HEK293 (cell line): ENCODE results near the gene AMMECR1.

ENCODE experiments used
- CTCF ChIA-PET: fragments of 350-600 bp; formaldehyde crosslinking; extraction: SDS; loops from one replicate; lab custom pipeline; 2021; ENCODE audit warnings: antibody characterized with exemption; lab: Yijun Ruan, JAX
- POLR2A ChIA-PET: fragments of 300-600 bp; formaldehyde crosslinking; extraction: SDS; loops from one replicate; lab custom pipeline; 2020; ENCODE audit warnings: antibody characterized with exemption, inconsistent platforms; lab: Yijun Ruan, JAX
- H3K27ac ChIP-seq: fragments of 200-500 bp; sonication (Bioruptor generic); 2 replicates; pipeline ENCODE4 v1.5.1; 2014; ENCODE audit warnings: low read depth, low read length, control low read depth, inconsistent platforms; ENCODE audit errors: extremely low read depth
- H3K36me3 ChIP-seq, 2 experiments: fragments of 200-500 bp in 1 of 2; sonication (Bioruptor generic) in 1 of 2; 1 replicate in 1 of 2; 2 replicates in 1 of 2; pipeline ENCODE4 v1.5.1; 2014 to 2017; ENCODE audit warnings: inconsistent platforms in 2 of 2, low read length in 2 of 2; ENCODE audit not compliant: control insufficient read depth in 2 of 2, insufficient read depth in 1 of 2
- H3K4me1 ChIP-seq: fragments of 200-500 bp; sonication (Bioruptor generic); 2 replicates; pipeline ENCODE4 v1.5.1; 2014; ENCODE audit warnings: mild to moderate bottlenecking, low read length, inconsistent platforms; ENCODE audit not compliant: control insufficient read depth, insufficient read depth
- H3K4me3 ChIP-seq: 2 replicates; pipeline ENCODE4 v1.5.1; 2011; ENCODE audit warnings: low read depth, mild to moderate bottlenecking, control low read depth, low read length, moderate library complexity
- H3K9me3 ChIP-seq: fragments of 200-500 bp; sonication (Bioruptor generic); 2 replicates; pipeline ENCODE4 v1.5.1; 2014; ENCODE audit warnings: low read depth, low read length, inconsistent platforms; ENCODE audit not compliant: control insufficient read depth, insufficient read depth
- BCL6B ChIP-seq: fragments of 450-650 bp; formaldehyde crosslinking; IDR thresholded peaks from 2 replicates; pipeline ENCODE4 v1.5.1; 2017; ENCODE audit warnings: missing biosample characterization, missing genetic modification characterization
- GFI1B ChIP-seq: fragments of 450-650 bp; formaldehyde crosslinking; IDR thresholded peaks from 2 replicates; pipeline ENCODE4 v1.5.1; 2016; ENCODE audit warnings: missing biosample characterization, missing genetic modification characterization
- GLI2 ChIP-seq: fragments of 450-650 bp; formaldehyde crosslinking; IDR thresholded peaks from 2 replicates; pipeline ENCODE4; 2017; ENCODE audit warnings: missing biosample characterization, missing genetic modification characterization, low read depth, borderline replicate concordance
- KLF1 ChIP-seq: fragments of 450-650 bp; formaldehyde crosslinking; IDR thresholded peaks from 2 replicates; pipeline ENCODE4 v1.5.1; 2016; ENCODE audit warnings: missing biosample characterization, missing genetic modification characterization
- KLF9 ChIP-seq: fragments of 450-650 bp; formaldehyde crosslinking; IDR thresholded peaks from 2 replicates; pipeline ENCODE4 v1.5.1; 2016; ENCODE audit warnings: missing biosample characterization, missing genetic modification characterization, low read depth
- OSR2 ChIP-seq: fragments of 450-650 bp; formaldehyde crosslinking; IDR thresholded peaks from 2 replicates; pipeline ENCODE4 v1.5.1; 2016; ENCODE audit warnings: missing biosample characterization, missing genetic modification characterization
- SETDB1 ChIP-seq: IDR thresholded peaks from one replicate; pipeline ENCODE4 v1.6.1; 2017; ENCODE audit warnings: mild to moderate bottlenecking, low read length, moderate library complexity, mixed read lengths; ENCODE audit not compliant: insufficient read length
- SP2 ChIP-seq: fragments of 450-650 bp; formaldehyde crosslinking; IDR thresholded peaks from 2 replicates; pipeline ENCODE4 v1.5.1; 2016; ENCODE audit warnings: missing biosample characterization, missing genetic modification characterization
- ZBTB17 ChIP-seq: fragments of 450-650 bp; formaldehyde crosslinking; IDR thresholded peaks from 2 replicates; pipeline ENCODE4 v1.5.1; 2016; ENCODE audit warnings: missing biosample characterization, missing genetic modification characterization
- ZBTB20 ChIP-seq: fragments of 450-650 bp; formaldehyde crosslinking; IDR thresholded peaks from 2 replicates; pipeline ENCODE4 v1.5.1; 2016; ENCODE audit warnings: missing biosample characterization, missing genetic modification characterization
- ZBTB7A ChIP-seq: fragments of 450-650 bp; formaldehyde crosslinking; IDR thresholded peaks from 2 replicates; pipeline ENCODE4 v1.5.1; 2016; ENCODE audit warnings: low read depth, missing biosample characterization, missing genetic modification characterization
- ZNF114 ChIP-seq: fragments of 450-650 bp; formaldehyde crosslinking; IDR thresholded peaks from 2 replicates; pipeline ENCODE4 v1.5.0; 2017; ENCODE audit warnings: missing biosample characterization, missing genetic modification characterization
- ZNF24 ChIP-seq: fragments of 450-650 bp; formaldehyde crosslinking; IDR thresholded peaks from 2 replicates; pipeline ENCODE4 v1.5.1; 2016; ENCODE audit warnings: missing biosample characterization, missing genetic modification characterization
- ZNF391 ChIP-seq: fragments of 450-650 bp; formaldehyde crosslinking; IDR thresholded peaks from 2 replicates; pipeline ENCODE4 v1.5.1; 2016; ENCODE audit warnings: low read depth, missing biosample characterization, missing genetic modification characterization, borderline replicate concordance
- ZNF510 ChIP-seq: fragments of 450-650 bp; formaldehyde crosslinking; IDR thresholded peaks from 2 replicates; pipeline ENCODE4 v1.5.1; 2018; ENCODE audit warnings: mild to moderate bottlenecking, missing genetic modification characterization, missing biosample characterization; ENCODE audit not compliant: insufficient replicate concordance
- ZNF514 ChIP-seq: fragments of 450-650 bp; formaldehyde crosslinking; IDR thresholded peaks from 2 replicates; pipeline ENCODE4 v1.5.1; 2016; ENCODE audit warnings: missing biosample characterization, missing genetic modification characterization
- ZNF560 ChIP-seq: fragments of 450-650 bp; formaldehyde crosslinking; IDR thresholded peaks from 2 replicates; pipeline ENCODE4 v1.5.1; 2017; ENCODE audit warnings: missing biosample characterization, missing genetic modification characterization, borderline replicate concordance
- ZNF585B ChIP-seq: fragments of 450-650 bp; formaldehyde crosslinking; IDR thresholded peaks from 2 replicates; pipeline ENCODE4 v1.5.1; 2016; ENCODE audit warnings: missing biosample characterization, missing genetic modification characterization
- ZNF610 ChIP-seq: fragments of 450-650 bp; formaldehyde crosslinking; IDR thresholded peaks from 2 replicates; pipeline ENCODE4 v1.5.1; 2016; ENCODE audit warnings: missing biosample characterization, missing genetic modification characterization, borderline replicate concordance
- ZNF639 ChIP-seq: fragments of 450-650 bp; formaldehyde crosslinking; IDR thresholded peaks from 2 replicates; pipeline ENCODE4 v1.5.1; 2016; ENCODE audit warnings: missing biosample characterization, missing genetic modification characterization
- ZNF76 ChIP-seq: fragments of 450-650 bp; formaldehyde crosslinking; IDR thresholded peaks from 2 replicates; pipeline ENCODE4; 2016; ENCODE audit warnings: low read depth, missing biosample characterization, missing genetic modification characterization, borderline replicate concordance
- TF ChIP-seq, protein P1 (sequence below): fragments of 450-650 bp; formaldehyde crosslinking; IDR thresholded peaks from 2 replicates; pipeline ENCODE4 v1.5.1; 2016; ENCODE audit warnings: missing biosample characterization, missing genetic modification characterization, borderline replicate concordance
- TF ChIP-seq, protein P2 (sequence below): fragments of 450-650 bp; formaldehyde crosslinking; IDR thresholded peaks from 2 replicates; pipeline ENCODE4 v1.5.1; 2016; ENCODE audit warnings: missing biosample characterization, missing genetic modification characterization, borderline replicate concordance
- TF ChIP-seq, protein P3 (sequence below): fragments of 450-650 bp; formaldehyde crosslinking; IDR thresholded peaks from 2 replicates; pipeline ENCODE4 v1.5.1; 2016; ENCODE audit warnings: missing biosample characterization, missing genetic modification characterization

AMMECR1 gene

GRCh38 chrX:110304371-110304770, 13.5 kb downstream of the AMMECR1 start:
- no peak for TF ChIP-seq ZNF639 (tag by site-specific recombination)
- TF ChIP-seq, protein P1, sequence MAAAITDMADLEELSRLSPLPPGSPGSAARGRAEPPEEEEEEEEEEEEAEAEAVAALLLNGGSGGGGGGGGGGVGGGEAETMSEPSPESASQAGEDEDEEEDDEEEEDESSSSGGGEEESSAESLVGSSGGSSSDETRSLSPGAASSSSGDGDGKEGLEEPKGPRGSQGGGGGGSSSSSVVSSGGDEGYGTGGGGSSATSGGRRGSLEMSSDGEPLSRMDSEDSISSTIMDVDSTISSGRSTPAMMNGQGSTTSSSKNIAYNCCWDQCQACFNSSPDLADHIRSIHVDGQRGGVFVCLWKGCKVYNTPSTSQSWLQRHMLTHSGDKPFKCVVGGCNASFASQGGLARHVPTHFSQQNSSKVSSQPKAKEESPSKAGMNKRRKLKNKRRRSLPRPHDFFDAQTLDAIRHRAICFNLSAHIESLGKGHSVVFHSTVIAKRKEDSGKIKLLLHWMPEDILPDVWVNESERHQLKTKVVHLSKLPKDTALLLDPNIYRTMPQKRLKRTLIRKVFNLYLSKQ (tag by site-specific recombination): no peak
- TF ChIP-seq OSR2: no peak
- TF ChIP-seq GLI2 (tag by site-specific recombination): no peak
- TF ChIP-seq ZNF610 (tag by site-specific recombination): no peak
- TF ChIP-seq ZNF585B (tag by site-specific recombination): no peak
- Histone ChIP-seq H3K4me3 (no peak overlapping the region), H3K9me3 (no peaks in the 10 kb centered on the region), H3K4me1 (no peaks in the 10 kb centered on the region), H3K27ac (no peak overlapping the region), H3K36me3 (no peaks in the 10 kb centered on the region)
- CTCF ChIA-PET: interaction anchor here (1.1 kb wide), 1 partner anchor 104 kb away, joined by 3 read pairs; no protein-coding TSS in a partner anchor
- POLR2A ChIA-PET: interaction anchor here (1.2 kb wide), 1 partner anchor 14 kb away, joined by 3 read pairs; the partner anchor contains the start of gene AMMECR1

GRCh38 chrX:110302975-110303374, 14.9 kb downstream of the AMMECR1 start:
- TF ChIP-seq BCL6B (tag by site-specific recombination): no peak
- no peak for TF ChIP-seq ZBTB17 (tag by site-specific recombination)
- TF ChIP-seq ZNF639 (tag by site-specific recombination): no peak
- TF ChIP-seq GFI1B: no peak
- TF ChIP-seq ZNF514: no peak
- no peak for TF ChIP-seq ZNF76 (tag by site-specific recombination)
- no peak for TF ChIP-seq ZBTB20 (tag by site-specific recombination)
- no peak for TF ChIP-seq ZNF560 (tag by site-specific recombination)
- no peak for TF ChIP-seq ZNF510 (tag by site-specific recombination)
- no peak for TF ChIP-seq ZBTB7A
- no peak for TF ChIP-seq SP2 (tag by site-specific recombination)
- no peak for TF ChIP-seq SETDB1
- no peak for TF ChIP-seq ZNF24
- TF ChIP-seq, protein P2, sequence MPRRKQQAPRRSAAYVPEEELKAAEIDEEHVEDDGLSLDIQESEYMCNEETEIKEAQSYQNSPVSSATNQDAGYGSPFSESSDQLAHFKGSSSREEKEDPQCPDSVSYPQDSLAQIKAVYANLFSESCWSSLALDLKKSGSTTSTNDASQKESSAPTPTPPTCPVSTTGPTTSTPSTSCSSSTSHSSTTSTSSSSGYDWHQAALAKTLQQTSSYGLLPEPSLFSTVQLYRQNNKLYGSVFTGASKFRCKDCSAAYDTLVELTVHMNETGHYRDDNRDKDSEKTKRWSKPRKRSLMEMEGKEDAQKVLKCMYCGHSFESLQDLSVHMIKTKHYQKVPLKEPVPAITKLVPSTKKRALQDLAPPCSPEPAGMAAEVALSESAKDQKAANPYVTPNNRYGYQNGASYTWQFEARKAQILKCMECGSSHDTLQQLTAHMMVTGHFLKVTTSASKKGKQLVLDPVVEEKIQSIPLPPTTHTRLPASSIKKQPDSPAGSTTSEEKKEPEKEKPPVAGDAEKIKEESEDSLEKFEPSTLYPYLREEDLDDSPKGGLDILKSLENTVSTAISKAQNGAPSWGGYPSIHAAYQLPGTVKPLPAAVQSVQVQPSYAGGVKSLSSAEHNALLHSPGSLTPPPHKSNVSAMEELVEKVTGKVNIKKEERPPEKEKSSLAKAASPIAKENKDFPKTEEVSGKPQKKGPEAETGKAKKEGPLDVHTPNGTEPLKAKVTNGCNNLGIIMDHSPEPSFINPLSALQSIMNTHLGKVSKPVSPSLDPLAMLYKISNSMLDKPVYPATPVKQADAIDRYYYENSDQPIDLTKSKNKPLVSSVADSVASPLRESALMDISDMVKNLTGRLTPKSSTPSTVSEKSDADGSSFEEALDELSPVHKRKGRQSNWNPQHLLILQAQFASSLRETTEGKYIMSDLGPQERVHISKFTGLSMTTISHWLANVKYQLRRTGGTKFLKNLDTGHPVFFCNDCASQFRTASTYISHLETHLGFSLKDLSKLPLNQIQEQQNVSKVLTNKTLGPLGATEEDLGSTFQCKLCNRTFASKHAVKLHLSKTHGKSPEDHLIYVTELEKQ (tag by site-specific recombination): no peak
- no peak for TF ChIP-seq ZNF114 (tag by site-specific recombination)
- TF ChIP-seq, protein P3, sequence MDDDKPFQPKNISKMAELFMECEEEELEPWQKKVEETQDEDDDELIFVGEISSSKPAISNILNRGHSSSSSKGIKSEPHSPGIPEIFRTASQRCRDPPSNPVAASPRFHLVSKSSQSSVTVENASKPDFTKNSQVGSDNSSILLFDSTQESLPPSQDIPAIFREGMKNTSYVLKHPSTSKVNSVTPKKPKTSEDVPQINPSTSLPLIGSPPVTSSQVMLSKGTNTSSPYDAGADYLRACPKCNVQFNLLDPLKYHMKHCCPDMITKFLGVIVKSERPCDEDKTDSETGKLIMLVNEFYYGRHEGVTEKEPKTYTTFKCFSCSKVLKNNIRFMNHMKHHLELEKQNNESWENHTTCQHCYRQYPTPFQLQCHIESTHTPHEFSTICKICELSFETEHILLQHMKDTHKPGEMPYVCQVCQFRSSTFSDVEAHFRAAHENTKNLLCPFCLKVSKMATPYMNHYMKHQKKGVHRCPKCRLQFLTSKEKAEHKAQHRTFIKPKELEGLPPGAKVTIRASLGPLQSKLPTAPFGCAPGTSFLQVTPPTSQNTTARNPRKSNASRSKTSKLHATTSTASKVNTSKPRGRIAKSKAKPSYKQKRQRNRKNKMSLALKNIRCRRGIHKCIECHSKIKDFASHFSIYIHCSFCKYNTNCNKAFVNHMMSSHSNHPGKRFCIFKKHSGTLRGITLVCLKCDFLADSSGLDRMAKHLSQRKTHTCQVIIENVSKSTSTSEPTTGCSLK (tag by site-specific recombination): no peak
- no peak for TF ChIP-seq KLF1 (tag by site-specific recombination)
- no peak for TF ChIP-seq ZNF391
- no peak for TF ChIP-seq KLF9 (tag by site-specific recombination)
- Histone ChIP-seq H3K27ac (no peak overlapping the region), H3K4me3 (no peak overlapping the region), H3K4me1 (no peaks in the 10 kb centered on the region), H3K9me3 (no peaks in the 10 kb centered on the region), H3K36me3 (no peaks in the 10 kb centered on the region)
- ChIA-PET CTCF (no interaction called here), POLR2A (no interaction called here)
